Progenitor cell of endocrine pancreas (in vitro differentiated cells): ENCODE data around the gene FAM76A. TPM values are rescaled to one million over a fixed set of nuclear protein-coding genes. Genes with fewer than 3 reads are reported as not detected.
"Not testable (repeated sequence)": the region's sequence is repeated elsewhere in the genome, so short reads cannot be mapped to it uniquely, and the experiment has no call there.

Experiments
- DNase-seq: peaks from one replicate; pipeline ENCODE4 v3.0.0; 2021; ENCODE audit warnings: low spot score; ENCODE audit not compliant: unreplicated experiment
- H3K27ac Mint-ChIP-seq: 2 replicates; pipeline ENCODE4 v1.8.0; 2021; ENCODE audit warnings: mild to moderate bottlenecking, moderate library complexity, mixed read lengths
- H3K27me3 Mint-ChIP-seq: 2 replicates; pipeline ENCODE4 v1.8.0; 2021; ENCODE audit warnings: mixed read lengths
- H3K36me3 Mint-ChIP-seq: 2 replicates; pipeline ENCODE4 v1.8.0; 2022; ENCODE audit warnings: mixed read lengths; ENCODE audit not compliant: insufficient read depth
- H3K4me1 Mint-ChIP-seq: 2 replicates; pipeline ENCODE4 v1.8.0; 2021; ENCODE audit warnings: low read depth, mixed read lengths
- H3K4me3 Mint-ChIP-seq: 2 replicates; pipeline ENCODE4 v1.8.0; 2021; ENCODE audit warnings: low read depth, mild to moderate bottlenecking, moderate library complexity, mixed read lengths
- H3K9me3 Mint-ChIP-seq: 2 replicates; pipeline ENCODE4 v1.8.0; 2021; ENCODE audit warnings: low read depth, mixed read lengths
- total RNA-seq: library from RNA; stranded (reverse); gene quantifications from 2 replicates; pipeline ENCODE4 v1.2.1, GENCODE V29; 2021
- TF ChIP-seq, protein P1 (sequence below): fragments of 200-600 bp; sonication (generic); IDR thresholded peaks from one replicate; pipeline ENCODE4 v1.5.0; 2021; ENCODE audit warnings: antibody characterized with exemption, mild to moderate bottlenecking; ENCODE audit not compliant: unreplicated experiment

Gene FAM76A
- total RNA-seq, 1 donor from 2014 or later = 14.7 TPM

DNA sequence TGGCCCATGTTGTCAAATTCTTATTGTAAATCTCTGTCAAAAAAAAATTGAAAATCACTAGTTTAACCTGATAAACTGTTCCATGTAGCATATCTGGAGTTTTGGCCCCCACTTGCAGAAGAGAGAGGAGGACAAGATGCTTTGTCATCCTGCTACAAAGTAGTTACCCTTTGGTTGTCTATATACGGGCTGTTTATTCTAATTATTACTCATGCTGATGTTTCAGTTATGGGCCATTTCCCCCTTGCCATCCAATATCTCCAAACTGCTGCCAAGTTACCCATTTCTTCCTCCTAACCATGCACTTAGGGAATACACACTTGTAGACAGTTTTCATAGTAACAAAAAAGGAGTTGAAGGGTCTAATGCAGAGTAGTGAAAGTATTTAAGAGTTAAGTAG is 69.8 kb downstream of the FAM76A start:
- H3K27ac Mint-ChIP-seq = no peak overlapping the region
- no peaks in the 10 kb centered on the region for H3K4me1 Mint-ChIP-seq
- peaks cover 17% of the 10 kb centered on the region for H3K36me3 Mint-ChIP-seq
- no peak overlapping the region for H3K4me3 Mint-ChIP-seq
- no peak for DNase-seq
- H3K27me3 Mint-ChIP-seq = no peaks in the 10 kb centered on the region
- TF ChIP-seq, protein P1, sequence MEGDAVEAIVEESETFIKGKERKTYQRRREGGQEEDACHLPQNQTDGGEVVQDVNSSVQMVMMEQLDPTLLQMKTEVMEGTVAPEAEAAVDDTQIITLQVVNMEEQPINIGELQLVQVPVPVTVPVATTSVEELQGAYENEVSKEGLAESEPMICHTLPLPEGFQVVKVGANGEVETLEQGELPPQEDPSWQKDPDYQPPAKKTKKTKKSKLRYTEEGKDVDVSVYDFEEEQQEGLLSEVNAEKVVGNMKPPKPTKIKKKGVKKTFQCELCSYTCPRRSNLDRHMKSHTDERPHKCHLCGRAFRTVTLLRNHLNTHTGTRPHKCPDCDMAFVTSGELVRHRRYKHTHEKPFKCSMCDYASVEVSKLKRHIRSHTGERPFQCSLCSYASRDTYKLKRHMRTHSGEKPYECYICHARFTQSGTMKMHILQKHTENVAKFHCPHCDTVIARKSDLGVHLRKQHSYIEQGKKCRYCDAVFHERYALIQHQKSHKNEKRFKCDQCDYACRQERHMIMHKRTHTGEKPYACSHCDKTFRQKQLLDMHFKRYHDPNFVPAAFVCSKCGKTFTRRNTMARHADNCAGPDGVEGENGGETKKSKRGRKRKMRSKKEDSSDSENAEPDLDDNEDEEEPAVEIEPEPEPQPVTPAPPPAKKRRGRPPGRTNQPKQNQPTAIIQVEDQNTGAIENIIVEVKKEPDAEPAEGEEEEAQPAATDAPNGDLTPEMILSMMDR = no peak
- no peaks in the 10 kb centered on the region for H3K9me3 Mint-ChIP-seq

DNA sequence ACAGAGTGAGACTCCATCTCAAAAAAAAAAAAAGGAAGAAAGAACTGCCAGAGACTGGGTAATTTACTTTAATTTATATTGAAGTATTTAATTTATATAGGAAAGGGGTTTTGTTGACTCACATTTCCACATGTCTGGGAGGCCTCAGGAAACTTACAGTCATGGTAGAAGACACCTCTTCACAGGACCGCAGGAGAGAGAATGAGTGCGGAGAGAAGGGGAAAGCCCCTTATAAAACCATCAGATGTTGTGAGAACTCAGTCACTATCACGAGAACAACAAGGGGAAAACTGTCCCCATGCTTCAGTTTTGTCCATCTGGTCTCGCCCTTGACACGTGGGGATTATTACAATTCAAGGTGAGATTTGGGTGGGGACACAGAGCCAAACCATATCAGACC is 79.0 kb downstream of the FAM76A start:
- Mint-ChIP-seq H3K4me3 (no peak overlapping the region), H3K27ac (peak overlapping the region; percentile 52), H3K27me3 (no peaks in the 10 kb centered on the region), H3K36me3 (peaks cover 12% of the 10 kb centered on the region), H3K9me3 (no peaks in the 10 kb centered on the region), H3K4me1 (no peaks in the 10 kb centered on the region)
- TF ChIP-seq, protein P1 = no peak
- DNase-seq = no peak

DNA sequence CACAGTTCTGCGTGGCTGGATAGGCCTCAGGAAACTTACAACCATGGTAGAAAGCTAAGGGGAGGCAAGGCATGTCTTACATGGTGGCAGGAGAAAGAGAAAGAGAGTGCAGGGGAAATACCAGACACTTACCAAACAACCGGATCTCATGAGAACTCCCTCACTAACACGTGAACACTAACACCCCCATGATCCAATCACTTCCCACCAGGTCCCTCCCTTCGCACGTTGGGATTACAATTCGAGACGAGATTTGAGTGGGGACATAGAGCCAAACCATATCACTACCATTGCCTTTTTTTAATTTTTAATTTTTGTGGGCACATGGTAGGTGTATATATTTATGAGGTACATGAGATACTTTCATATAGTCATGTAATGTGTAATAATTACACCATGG is 81.0 kb downstream of the FAM76A start:
- Mint-ChIP-seq H3K27ac (no peak overlapping the region), H3K27me3 (no peaks in the 10 kb centered on the region), H3K9me3 (no peaks in the 10 kb centered on the region), H3K36me3 (peaks cover 15% of the 10 kb centered on the region), H3K4me3 (no peak overlapping the region), H3K4me1 (no peaks in the 10 kb centered on the region)
- no peak for DNase-seq
- TF ChIP-seq, protein P1 = no peak

DNA sequence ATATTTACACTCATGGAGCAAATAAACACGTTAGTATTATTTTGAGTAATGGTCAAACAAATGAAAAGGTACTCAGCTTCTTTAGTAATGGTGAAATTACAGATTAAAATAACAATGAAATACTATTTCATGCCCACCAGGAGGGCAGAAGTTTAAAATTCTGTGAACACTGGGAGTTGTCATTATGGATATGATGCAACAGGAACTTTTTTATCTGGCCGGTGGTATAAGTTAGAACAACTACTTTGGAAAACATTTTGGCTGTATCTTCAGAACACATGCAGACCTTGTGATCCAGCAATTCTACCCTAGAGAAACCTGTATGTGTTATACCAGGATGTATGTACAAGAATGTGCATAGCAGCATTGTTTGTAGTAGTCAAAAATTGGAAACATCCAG is 81.6 kb downstream of the FAM76A start:
- no peak overlapping the region for H3K4me3 Mint-ChIP-seq

DNA sequence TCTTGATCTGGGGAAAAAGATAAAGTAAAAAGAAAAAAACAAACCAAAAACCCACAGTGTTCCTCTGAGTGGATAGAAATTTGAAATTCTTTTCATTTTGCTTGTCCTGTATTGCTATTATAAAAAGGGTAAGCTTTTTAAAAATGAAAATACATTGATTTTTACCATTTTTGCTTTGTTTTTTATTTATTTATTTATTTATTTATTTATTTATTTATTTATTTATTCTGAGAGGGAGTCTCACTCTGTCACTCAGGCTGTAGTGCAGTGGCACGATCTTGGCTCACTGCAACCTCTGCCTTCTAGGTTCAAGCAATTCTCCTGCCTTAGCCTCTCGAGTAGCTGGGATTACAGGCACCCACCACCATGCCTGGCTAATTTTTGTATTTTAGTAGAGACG is 82.4 kb downstream of the FAM76A start:
- not testable (repeated sequence) for H3K27ac Mint-ChIP-seq, H3K4me1 Mint-ChIP-seq, DNase-seq, H3K9me3 Mint-ChIP-seq, H3K27me3 Mint-ChIP-seq, H3K4me3 Mint-ChIP-seq
- peaks cover 19% of the 10 kb centered on the region for H3K36me3 Mint-ChIP-seq

More for the DNA sequence above, 81.6 kb downstream of the FAM76A start:
- TF ChIP-seq, protein P1 = no peak
- no peaks in the 10 kb centered on the region for H3K4me1 Mint-ChIP-seq
- H3K27ac Mint-ChIP-seq = no peak overlapping the region
- peaks cover 17% of the 10 kb centered on the region for H3K36me3 Mint-ChIP-seq
- no peaks in the 10 kb centered on the region for H3K9me3 Mint-ChIP-seq
- no peak for DNase-seq
- no peaks in the 10 kb centered on the region for H3K27me3 Mint-ChIP-seq

DNA sequence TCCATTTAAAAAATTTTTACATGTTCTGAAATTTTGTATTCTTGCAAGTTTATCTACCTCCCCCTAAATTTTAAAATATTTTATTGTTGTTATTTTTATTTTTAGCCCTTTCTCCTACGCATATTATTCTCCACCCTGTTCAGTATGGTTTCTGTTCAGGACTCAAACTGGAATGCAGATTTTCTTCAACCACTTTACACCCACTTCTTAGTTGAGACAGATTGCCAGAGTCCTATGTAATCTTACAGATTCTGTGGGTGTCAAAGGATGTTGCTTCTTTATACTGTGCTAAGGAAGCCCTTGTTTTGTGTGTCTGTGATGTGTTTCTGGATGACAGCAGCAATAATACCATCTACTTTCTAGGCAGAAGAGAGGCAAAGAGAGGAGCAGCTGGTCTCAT is 84.1 kb downstream of the FAM76A start:
- Mint-ChIP-seq H3K27ac (no peak overlapping the region), H3K4me1 (no peaks in the 10 kb centered on the region), H3K9me3 (no peaks in the 10 kb centered on the region), H3K27me3 (no peaks in the 10 kb centered on the region), H3K4me3 (no peak overlapping the region), H3K36me3 (peaks cover 14% of the 10 kb centered on the region)
- TF ChIP-seq, protein P1 = no peak
- DNase-seq = no peak
